ENCODE measurements around the gene LEF1. TPM values are rescaled to one million over a fixed set of nuclear protein-coding genes. Genes with fewer than 3 reads are reported as not detected.

LEF1 gene
- total and polyA plus RNA-seq, 9 of the 15 experiments (the other 6 are each of a cell fraction or from before 2014, with no cell fraction given), result 15.1 to 81.1 (median 29.7) TPM

DNA sequence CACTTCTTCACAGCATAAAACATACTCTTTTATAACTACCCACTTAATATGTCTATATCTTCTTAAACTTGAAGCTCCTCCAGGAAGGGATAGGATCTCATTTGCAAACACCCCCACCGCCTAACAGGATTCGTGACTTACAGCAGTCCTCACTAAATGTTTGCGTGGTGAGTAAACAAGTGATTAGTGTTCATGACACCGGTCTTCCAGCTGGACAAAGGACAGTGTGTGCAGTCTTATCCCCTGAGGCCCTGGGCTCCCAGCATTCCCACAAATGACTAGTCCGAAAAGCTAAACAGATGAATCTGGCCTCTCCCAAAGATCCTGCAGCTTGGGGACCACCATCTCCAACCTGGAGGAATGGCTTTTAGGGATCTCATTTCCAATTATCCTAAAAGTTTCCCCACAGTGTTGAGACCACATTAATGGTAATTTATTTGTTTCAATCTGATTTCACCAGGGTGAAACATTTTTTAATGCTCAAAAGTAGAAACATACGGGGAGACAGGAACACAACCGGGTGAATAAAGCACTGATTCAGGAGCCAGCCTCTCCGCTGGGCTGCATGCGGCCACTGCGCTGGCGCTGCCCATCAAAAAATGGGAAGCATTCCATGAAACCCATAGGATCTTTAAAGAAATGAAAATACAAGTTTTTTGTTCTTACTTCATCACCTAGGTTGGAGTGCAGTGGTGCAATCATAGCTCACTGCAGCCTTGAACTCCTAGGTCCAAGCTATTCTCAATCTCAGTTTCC is 109.9 kb downstream of the LEF1 start:
- ChIA-PET CTCF (ENCODE audit: low intra/inter-chr PET ratio) (no interaction called here), POLR2A (interaction anchor here (1.2 kb wide), 1 partner anchor 13 kb away, joined by 5 read pairs; no protein-coding TSS in a partner anchor)
- WGBS (ENCODE audit: insufficient coverage, low coverage, missing lambda C conversion rate), result 69% methylated on average over 11 of the region's 11 CpGs
- FAIRE-seq (peak; percentile 59), DNase-seq (ENCODE audit: extremely low read depth in 1 of 4, low spot score in 3 of 4) (peak in 2 of 4 experiments; percentile 17 to 20), ATAC-seq (no peak)
- no peak for TF ChIP-seq HMGXB4 (CRISPR knock-in tag; IDR thresholded peaks at IDR 0.05)
- no peak for TF ChIP-seq NR0B1 (IDR thresholded peaks at IDR 0.05; ENCODE audit: partially characterized antibody)
- no peak for TF ChIP-seq ZBTB49 (CRISPR knock-in tag; IDR thresholded peaks at IDR 0.05; ENCODE audit: borderline replicate concordance)
- in situ Hi-C loops (cut with MboI), result no loop called here
- Histone ChIP-seq H3K4me2 (ENCODE audit: insufficient read depth, low read length) (no peak overlapping the region), H4K20me1 (replicated peaks; ENCODE audit: control insufficient read depth, insufficient read depth, low read length) (no peaks in the 10 kb centered on the region), H3K27me3 (ENCODE audit: control insufficient read depth in 2 of 2, insufficient read depth in 2 of 2, low read length in 2 of 2) (no peaks in the 10 kb centered on the region), H3K79me2 (ENCODE audit: control insufficient read depth, insufficient read depth, low read length) (no peaks in the 10 kb centered on the region), H3K27ac (ENCODE audit: extremely low read depth, low read depth, low read length) (no peak overlapping the region), H3K36me3 (ENCODE audit: control insufficient read depth, insufficient read depth, low read length) (peaks cover 9% of the 10 kb centered on the region; the same call in 1 of the 3 replicates), H3K4me1 (replicated peaks in 1 of 2; ENCODE audit: control insufficient read depth in 2 of 2, insufficient read depth in 2 of 2, low read length in 2 of 2) (no peaks in the 10 kb centered on the region), H3K4me3 (no peak overlapping the region), H2AFZ (ENCODE audit: low read depth, low read length) (no peak overlapping the region), H3K9me1 (ENCODE audit: control insufficient read depth, insufficient read depth, low read length) (no peaks in the 10 kb centered on the region), H3K9me3 (replicated peaks; ENCODE audit: control insufficient read depth, insufficient read depth, low read depth, low read length) (no peaks in the 10 kb centered on the region), H3K9ac (ENCODE audit: insufficient read depth in 1 of 2, low read depth in 2 of 2, low read length in 2 of 2) (no peak overlapping the region)
- BruUV-seq (replicated peaks), result no TSS peak
- intact Hi-C loops (cut with micrococcal nuclease), result no loop called here

Data from K562 (cell line).